ENCODE data around the gene ACAP1.
"Not testable (repeated sequence)": the region's sequence is repeated elsewhere in the genome, so short reads cannot be mapped to it uniquely, and the experiment has no call there.

DNA sequence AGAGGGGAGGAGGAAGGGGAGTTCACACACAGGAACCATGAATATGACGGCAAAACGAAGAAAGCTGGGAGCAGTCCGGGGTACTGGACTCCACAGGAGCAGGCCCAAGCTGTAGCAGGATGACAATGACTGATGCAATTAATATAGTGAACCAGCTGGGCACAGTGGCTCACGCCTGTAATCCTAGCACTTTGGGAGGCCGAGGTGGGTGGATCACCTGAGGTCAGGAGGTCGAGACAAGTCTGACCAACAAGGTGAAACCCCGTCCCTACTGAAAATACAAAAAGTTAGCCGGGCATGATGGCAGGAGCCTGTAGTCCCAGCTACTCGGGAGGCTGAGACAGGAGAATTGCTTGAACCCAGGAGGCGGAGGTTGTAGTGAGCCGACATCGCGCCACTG, 564 bp upstream of the ACAP1 start:
- TF ChIP-seq, protein P1, sequence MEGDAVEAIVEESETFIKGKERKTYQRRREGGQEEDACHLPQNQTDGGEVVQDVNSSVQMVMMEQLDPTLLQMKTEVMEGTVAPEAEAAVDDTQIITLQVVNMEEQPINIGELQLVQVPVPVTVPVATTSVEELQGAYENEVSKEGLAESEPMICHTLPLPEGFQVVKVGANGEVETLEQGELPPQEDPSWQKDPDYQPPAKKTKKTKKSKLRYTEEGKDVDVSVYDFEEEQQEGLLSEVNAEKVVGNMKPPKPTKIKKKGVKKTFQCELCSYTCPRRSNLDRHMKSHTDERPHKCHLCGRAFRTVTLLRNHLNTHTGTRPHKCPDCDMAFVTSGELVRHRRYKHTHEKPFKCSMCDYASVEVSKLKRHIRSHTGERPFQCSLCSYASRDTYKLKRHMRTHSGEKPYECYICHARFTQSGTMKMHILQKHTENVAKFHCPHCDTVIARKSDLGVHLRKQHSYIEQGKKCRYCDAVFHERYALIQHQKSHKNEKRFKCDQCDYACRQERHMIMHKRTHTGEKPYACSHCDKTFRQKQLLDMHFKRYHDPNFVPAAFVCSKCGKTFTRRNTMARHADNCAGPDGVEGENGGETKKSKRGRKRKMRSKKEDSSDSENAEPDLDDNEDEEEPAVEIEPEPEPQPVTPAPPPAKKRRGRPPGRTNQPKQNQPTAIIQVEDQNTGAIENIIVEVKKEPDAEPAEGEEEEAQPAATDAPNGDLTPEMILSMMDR (IDR thresholded peaks at IDR 0.05), result not testable (repeated sequence)
- not testable (repeated sequence) for TF ChIP-seq POLR2A (IDR thresholded peaks at IDR 0.05)

Data from stomach (tissue), 4 donors.